Left ventricle myocardium superior (tissue), 1 donor: ENCODE results near the gene SMIM30. TPM values are rescaled to one million over a fixed set of nuclear protein-coding genes. Genes with fewer than 3 reads are reported as not detected.

ENCODE experiments used
- total RNA-seq: library from RNA; stranded (reverse); fragmentation: NEBNext Ultra II Directional; extraction: Animal tissue kit (Norgen Biotek cat#: 25700); gene quantifications from one replicate; pipeline ENCODE4 v1.2.1, GENCODE V29; 2021
- donor health status: DM: no; HTN: yes; CAD: no; lungs with severe emphysema.

SMIM30 gene
- total RNA-seq, 1 donor from 2014 or later: 114 TPM

Other genes with a start within 250 kb of the SMIM30 start
- 0.69 TPM for gene GPR85, start 31.7 kb downstream of the SMIM30 start, total RNA-seq